ENCODE data around the gene B4GALT4.

DNA sequence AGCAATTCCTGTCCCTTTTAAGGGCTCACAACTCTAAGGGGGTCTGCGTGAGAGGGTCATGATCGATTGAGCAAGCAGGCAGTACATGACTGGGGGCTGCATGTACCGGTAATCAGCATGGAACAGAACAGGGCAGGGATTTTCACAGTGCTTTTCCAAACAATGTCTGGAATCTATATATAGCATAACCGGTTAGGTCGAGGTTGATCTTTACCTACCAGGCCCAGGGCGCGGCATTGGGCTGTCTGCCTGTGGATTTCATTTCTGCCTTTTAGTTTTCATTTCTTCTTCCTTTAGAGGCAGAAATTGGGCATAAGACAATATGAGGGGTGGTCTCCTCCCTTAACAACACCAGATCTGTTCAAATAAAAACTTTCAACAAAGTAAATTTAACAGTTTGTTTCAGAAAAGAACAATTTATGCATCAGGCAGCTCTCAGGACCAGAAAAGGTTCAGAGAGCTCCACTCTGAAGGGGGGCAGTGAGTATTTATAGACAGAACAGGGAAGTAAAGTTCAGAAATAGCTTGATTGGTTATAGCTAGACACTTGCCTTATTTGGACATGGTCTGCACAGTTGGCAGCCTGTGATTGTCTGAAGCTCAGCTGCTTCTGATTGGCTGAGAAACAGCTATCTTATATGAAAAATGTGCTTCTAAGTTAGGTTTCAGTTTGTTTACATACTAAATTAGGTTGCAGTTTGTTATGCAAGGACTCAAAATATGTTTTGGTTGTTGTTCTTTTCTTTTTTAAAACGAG, 17.2 kb upstream of the B4GALT4 start:
- TF ChIP-seq, protein P1, sequence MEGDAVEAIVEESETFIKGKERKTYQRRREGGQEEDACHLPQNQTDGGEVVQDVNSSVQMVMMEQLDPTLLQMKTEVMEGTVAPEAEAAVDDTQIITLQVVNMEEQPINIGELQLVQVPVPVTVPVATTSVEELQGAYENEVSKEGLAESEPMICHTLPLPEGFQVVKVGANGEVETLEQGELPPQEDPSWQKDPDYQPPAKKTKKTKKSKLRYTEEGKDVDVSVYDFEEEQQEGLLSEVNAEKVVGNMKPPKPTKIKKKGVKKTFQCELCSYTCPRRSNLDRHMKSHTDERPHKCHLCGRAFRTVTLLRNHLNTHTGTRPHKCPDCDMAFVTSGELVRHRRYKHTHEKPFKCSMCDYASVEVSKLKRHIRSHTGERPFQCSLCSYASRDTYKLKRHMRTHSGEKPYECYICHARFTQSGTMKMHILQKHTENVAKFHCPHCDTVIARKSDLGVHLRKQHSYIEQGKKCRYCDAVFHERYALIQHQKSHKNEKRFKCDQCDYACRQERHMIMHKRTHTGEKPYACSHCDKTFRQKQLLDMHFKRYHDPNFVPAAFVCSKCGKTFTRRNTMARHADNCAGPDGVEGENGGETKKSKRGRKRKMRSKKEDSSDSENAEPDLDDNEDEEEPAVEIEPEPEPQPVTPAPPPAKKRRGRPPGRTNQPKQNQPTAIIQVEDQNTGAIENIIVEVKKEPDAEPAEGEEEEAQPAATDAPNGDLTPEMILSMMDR (IDR thresholded peaks at IDR 0.05), result no peak
- no peak for TF ChIP-seq POLR2A (IDR thresholded peaks at IDR 0.05)
